ENCODE results near the gene POGLUT3. TPM values are rescaled to one million over a fixed set of nuclear protein-coding genes. Genes with fewer than 3 reads are reported as not detected.

Gene POGLUT3
- total RNA-seq, 2 experiments from 2014 or later, result 17.4 to 18.5 TPM

GRCh38 chr11:108453207-108453835 lies 44.9 kb downstream of the POGLUT3 start:
- Mint-ChIP-seq H3K36me3 (ENCODE audit: low read depth) (peaks cover 6% of the 10 kb centered on the region), H3K9me3 (peaks cover 17% of the 10 kb centered on the region), H3K4me3 (no peak overlapping the region), H3K27me3 (no peaks in the 10 kb centered on the region), H3K27ac (no peak overlapping the region), H3K4me1 (peaks cover 6% of the 10 kb centered on the region)
- CTCF ChIA-PET, result no interaction called here
- no peak for DNase-seq
- POLR2A ChIA-PET, result no interaction called here

Other genes with a start within 250 kb of the POGLUT3 start
- 1 to 10 TPM; 1.4 to 1.7 TPM for gene C11orf65, start 30.9 kb downstream of the POGLUT3 start, total RNA-seq
- 1 to 10 TPM; 2.0 to 3.3 TPM for gene EXPH5, start 95.4 kb upstream of the POGLUT3 start, total RNA-seq
- 10 to 100 TPM; 27.4 to 28.0 TPM for gene DDX10, start 166.7 kb upstream of the POGLUT3 start, total RNA-seq